SK-N-SH (cell line): ENCODE measurements around the gene THSD4. TPM values are rescaled to one million over a fixed set of nuclear protein-coding genes. Genes with fewer than 3 reads are reported as not detected.

Source experiments
- CTCF ChIA-PET: fragments of 300-600, 350-600 bp; formaldehyde crosslinking; extraction: SDS; loops from one replicate; lab custom pipeline; 2021; lab: Yijun Ruan, JAX
- POLR2A ChIA-PET: fragments of 350-600 bp; sonication (Branson Sonifier 250); formaldehyde crosslinking; extraction: SDS; loops from one replicate; lab custom pipeline; 2020; ENCODE audit warnings: antibody characterized with exemption, inconsistent platforms; lab: Yijun Ruan, JAX
- DNase-seq: peaks from one replicate; pipeline ENCODE4 v3.0.0; 2012
- H2AFZ ChIP-seq: fragments of 200-600 bp; sonication (generic); 2 replicates; pipeline ENCODE4 v1.8.1; 2016; ENCODE audit warnings: antibody characterized with exemption, mild to moderate bottlenecking, low read depth
- H3F3A ChIP-seq: fragments of 200-600 bp; sonication (generic); replicated peaks from 2 replicates; pipeline ENCODE3; 2016; ENCODE audit warnings: antibody characterized with exemption, mild to moderate bottlenecking; ENCODE audit not compliant: insufficient read depth
- H3K27ac ChIP-seq, 2 experiments: fragments of 200-500 bp in 1 of 2; fragments of 200-600 bp in 1 of 2; sonication (Bioruptor generic) in 1 of 2; sonication (generic), shearing (Covaris generic) in 1 of 2; 2 replicates each; pipeline versions ENCODE4 v1.5.1 to v1.6.1; 2014 to 2016; ENCODE audit warnings: low read depth in 2 of 2, inconsistent platforms in 1 of 2, low read length in 1 of 2, mild to moderate bottlenecking in 1 of 2, mixed read lengths in 1 of 2
- H3K27me3 ChIP-seq: fragments of 200-600 bp; sonication (generic), shearing (Covaris generic); 2 replicates; pipeline ENCODE4 v1.6.1; 2016; ENCODE audit warnings: mixed run types; ENCODE audit not compliant: insufficient read depth
- H3K36me3 ChIP-seq, 2 experiments: fragments of 200-500 bp in 1 of 2; fragments of 200-600 bp in 1 of 2; sonication (Bioruptor generic) in 1 of 2; sonication (generic) in 1 of 2; replicated peaks in 1 of 2; 2 replicates each; pipeline versions ENCODE3 to v1.5.1; 2014 to 2016; ENCODE audit warnings: low read length in 1 of 2, mild to moderate bottlenecking in 1 of 2; ENCODE audit not compliant: insufficient read depth in 2 of 2, control insufficient read depth in 1 of 2
- H3K4me1 ChIP-seq, 2 experiments: fragments of 200-500 bp in 1 of 2; fragments of 200-600 bp in 1 of 2; sonication (Bioruptor generic) in 1 of 2; sonication (generic), shearing (Covaris generic) in 1 of 2; 2 replicates each; pipeline versions ENCODE4 v1.5.1 to v1.6.1; 2014 to 2016; ENCODE audit warnings: low read depth in 1 of 2, low read length in 1 of 2, mixed run types in 1 of 2; ENCODE audit not compliant: insufficient read depth in 2 of 2, control insufficient read depth in 1 of 2
- H3K4me2 ChIP-seq: fragments of 200-600 bp; sonication (generic), shearing (Covaris generic); 2 replicates; pipeline ENCODE4 v1.6.1; 2017; ENCODE audit warnings: mixed run types
- H3K4me3 ChIP-seq, 2 experiments: fragments of 200-500 bp in 1 of 2; fragments of 200-600 bp in 1 of 2; sonication (Bioruptor generic) in 1 of 2; sonication (generic), shearing (Covaris generic) in 1 of 2; 2 replicates each; pipeline versions ENCODE4 v1.5.1 to v1.8.1; 2014 to 2016; ENCODE audit warnings: low read depth in 2 of 2, inconsistent platforms in 1 of 2, low read length in 1 of 2, mild to moderate bottlenecking in 1 of 2, mixed read lengths in 1 of 2, moderate library complexity in 1 of 2
- H3K79me2 ChIP-seq: fragments of 200-600 bp; sonication (generic); 2 replicates; pipeline ENCODE4 v1.8.1; 2017; ENCODE audit warnings: mild to moderate bottlenecking; ENCODE audit not compliant: insufficient read depth
- H3K9ac ChIP-seq: fragments of 200-600 bp; sonication (generic); 2 replicates; pipeline ENCODE4 v1.6.1; 2017; ENCODE audit warnings: mixed run types
- H3K9me2 ChIP-seq: fragments of 200-600 bp; sonication (generic); 2 replicates; pipeline ENCODE4 v1.6.1; 2017; ENCODE audit warnings: mixed run types
- H3K9me3 ChIP-seq: fragments of 200-600 bp; sonication (generic); 2 replicates; pipeline ENCODE4 v1.6.1; 2017; ENCODE audit warnings: mixed run types, mild to moderate bottlenecking, moderate library complexity
- H4K20me1 ChIP-seq: fragments of 200-600 bp; sonication (generic); 2 replicates; pipeline ENCODE4 v1.6.1; 2017; ENCODE audit warnings: mild to moderate bottlenecking, mixed run types; ENCODE audit not compliant: insufficient read depth
- CTCF ChIP-seq: fragments of 200-600 bp; sonication (generic); IDR thresholded peaks from 2 replicates; pipeline ENCODE4 v1.6.1; 2017; ENCODE audit warnings: antibody characterized with exemption, mild to moderate bottlenecking, moderate library complexity
- ELF1 ChIP-seq: IDR thresholded peaks from 2 replicates; pipeline ENCODE4 v1.4.0; 2012
- EZH2phosphoT487 ChIP-seq: fragments of 200-600 bp; sonication (generic); IDR thresholded peaks from 2 replicates; pipeline ENCODE4 v1.6.1; 2017; ENCODE audit warnings: low read depth, mixed run types, mild to moderate bottlenecking, antibody characterized with exemption, moderate library complexity, borderline replicate concordance
- FOSL2 ChIP-seq: IDR thresholded peaks from 2 replicates; pipeline ENCODE4 v1.4.0; 2012; ENCODE audit warnings: low read depth, mild to moderate bottlenecking, moderate library complexity, borderline replicate concordance
- FOXJ3 ChIP-seq: sonication (generic); formaldehyde crosslinking; IDR thresholded peaks from 2 replicates; pipeline ENCODE4 v1.5.1; 2020; ENCODE audit warnings: mild to moderate bottlenecking, missing genetic modification reagents
- GATA2 ChIP-seq: sonication (generic); formaldehyde crosslinking; IDR thresholded peaks from 2 replicates; pipeline ENCODE4 v1.5.0; 2020; ENCODE audit warnings: mild to moderate bottlenecking, missing genetic modification reagents
- IRF3 ChIP-seq: fragments of 150-350 bp; IDR thresholded peaks from 2 replicates; pipeline ENCODE4 v1.6.1; 2016; ENCODE audit warnings: mild to moderate bottlenecking, low read depth, low read length
- JUND ChIP-seq: IDR thresholded peaks from 2 replicates; pipeline ENCODE4 v1.4.0; 2012
- MEF2A ChIP-seq: IDR thresholded peaks from 2 replicates; pipeline ENCODE4 v1.4.0; 2012; ENCODE audit warnings: low read depth, borderline replicate concordance
- POLR2AphosphoS5 ChIP-seq: IDR thresholded peaks from 2 replicates; pipeline ENCODE4 v1.6.1; 2012; ENCODE audit warnings: low read depth, low read length
- RAD21 ChIP-seq: IDR thresholded peaks from 2 replicates; pipeline ENCODE4 v1.6.1; 2012; ENCODE audit warnings: mild to moderate bottlenecking, low read length
- RFX5 ChIP-seq: IDR thresholded peaks from 2 replicates; pipeline ENCODE4 v1.6.1; 2012; ENCODE audit warnings: mild to moderate bottlenecking, improper control_type of control experiment, low read length
- SIN3A ChIP-seq: IDR thresholded peaks from 2 replicates; pipeline ENCODE4 v1.6.1; 2012; ENCODE audit warnings: low read depth, mild to moderate bottlenecking, low read length, moderate library complexity, borderline replicate concordance
- SMC3 ChIP-seq: IDR thresholded peaks from 2 replicates; pipeline ENCODE4 v1.6.1; 2012; ENCODE audit warnings: low read depth, low read length, improper control_type of control experiment
- TAF1 ChIP-seq: IDR thresholded peaks from 2 replicates; pipeline ENCODE4 v1.6.1; 2012; ENCODE audit warnings: low read depth, mild to moderate bottlenecking, low read length, moderate library complexity, borderline replicate concordance
- USF2 ChIP-seq: fragments of 150-350 bp; IDR thresholded peaks from 2 replicates; pipeline ENCODE4 v1.6.1; 2017; ENCODE audit warnings: antibody characterized with exemption, low read length, low read depth, borderline replicate concordance
- WGBS: methylation state at CpG from one replicate; pipeline ENCODE4 v1.1.6; 2017; ENCODE audit warnings: low lambda C conversion rate; 5-methylcytosine and 5-hydroxymethylcytosine counted together
- polyA plus RNA-seq, 3 experiments: library from polyadenylated mRNA; depleted of rRNA; stranded (reverse); fragments of >200 nt; gene quantifications; 2 replicates each; pipeline ENCODE4 v1.2.3, GENCODE V29; 2012
- TF ChIP-seq, protein P1 (sequence below): IDR thresholded peaks from 2 replicates; pipeline ENCODE4 v1.6.1; 2012; ENCODE audit warnings: mild to moderate bottlenecking, low read depth, low read length, moderate library complexity

Gene THSD4
- polyA plus RNA-seq, 1 of the 3 experiments (the other 2 are of a cell fraction), result 79.1 TPM

- H3K27ac ChIP-seq, result peak overlapping the region in 1 of 2 experiments; percentile 28; a peak in 1 of 4 replicates
- H3K4me1 ChIP-seq, result peaks cover 0 to 27% of the 10 kb centered on the region in 2 experiments; a peak in 3 of 4 replicates
- H3K36me3 ChIP-seq, result no peaks in the 10 kb centered on the region
- H4K20me1 ChIP-seq, result no peaks in the 10 kb centered on the region
- TF ChIP-seq TAF1 (no peak), RFX5 (no peak), SIN3A (no peak), FOXJ3 (no peak), CTCF (no peak), SMC3 (no peak), POLR2AphosphoS5 (no peak)
- no peaks in the 10 kb centered on the region for H3K9me2 ChIP-seq
- H3K79me2 ChIP-seq, result no peaks in the 10 kb centered on the region
- no peaks in the 10 kb centered on the region for H3K9me3 ChIP-seq
- no peak overlapping the region for H2AFZ ChIP-seq
- no peak overlapping the region for H3K9ac ChIP-seq
- POLR2A ChIA-PET, result no interaction called here
- no peaks in the 10 kb centered on the region for H3K27me3 ChIP-seq
- peaks cover 17% of the 10 kb centered on the region for H3F3A ChIP-seq
- WGBS, result 81% methylated on average over 7 of the region's 7 CpGs
- no peak overlapping the region for H3K4me3 ChIP-seq
- no peak overlapping the region; the same call in 1 of the 2 replicates for H3K4me2 ChIP-seq
- CTCF ChIA-PET, result interaction anchor here (0.6 to 3.6 kb wide), 50 partner anchors 8 to 712 kb away, joined by 3 to 69 read pairs (median 4); partner anchors contain the start of genes LRRC49 and THSD4
- DNase-seq, result no peak
Measured at GRCh38 chr15:71444032-71444810, 328.9 kb downstream of the THSD4 start.

GRCh38 chr15:71444866-71445590 is 329.8 kb downstream of the THSD4 start:
- no peaks in the 10 kb centered on the region for H3K27me3 ChIP-seq
- POLR2A ChIA-PET, result no interaction called here
- CTCF ChIA-PET, result interaction anchor here (0.8 to 3.6 kb wide), 14 partner anchors 9 to 711 kb away, joined by 3 to 69 read pairs (median 4); partner anchors contain the start of genes LRRC49 and THSD4
- no peak overlapping the region; the same call in 1 of the 2 replicates for H3K4me2 ChIP-seq
- peaks cover 17% of the 10 kb centered on the region for H3F3A ChIP-seq
- peak overlapping the region in 1 of 2 experiments; percentile 28; a peak in 2 of 4 replicates for H3K27ac ChIP-seq
- no peaks in the 10 kb centered on the region for H3K9me3 ChIP-seq
- DNase-seq, result no peak
- H3K36me3 ChIP-seq, result no peaks in the 10 kb centered on the region
- H4K20me1 ChIP-seq, result no peaks in the 10 kb centered on the region
- H3K79me2 ChIP-seq, result no peaks in the 10 kb centered on the region
- H3K9me2 ChIP-seq, result no peaks in the 10 kb centered on the region
- WGBS, result 46% methylated on average over 5 of the region's 5 CpGs
- no peak overlapping the region for H3K9ac ChIP-seq
- H3K4me3 ChIP-seq, result no peak overlapping the region
- no peak overlapping the region for H2AFZ ChIP-seq
- peaks cover 0 to 27% of the 10 kb centered on the region in 2 experiments; a peak in 3 of 4 replicates for H3K4me1 ChIP-seq
- TF ChIP-seq SIN3A (no peak), ELF1 (no peak), JUND (peak; percentile 67), EZH2phosphoT487 (no peak), TAF1 (no peak), USF2 (no peak), IRF3 (no peak), FOSL2 (peak; percentile 84), RAD21 (no peak), MEF2A (no peak), GATA2 (CRISPR knock-in tag) (no peak)
- TF ChIP-seq, protein P1, sequence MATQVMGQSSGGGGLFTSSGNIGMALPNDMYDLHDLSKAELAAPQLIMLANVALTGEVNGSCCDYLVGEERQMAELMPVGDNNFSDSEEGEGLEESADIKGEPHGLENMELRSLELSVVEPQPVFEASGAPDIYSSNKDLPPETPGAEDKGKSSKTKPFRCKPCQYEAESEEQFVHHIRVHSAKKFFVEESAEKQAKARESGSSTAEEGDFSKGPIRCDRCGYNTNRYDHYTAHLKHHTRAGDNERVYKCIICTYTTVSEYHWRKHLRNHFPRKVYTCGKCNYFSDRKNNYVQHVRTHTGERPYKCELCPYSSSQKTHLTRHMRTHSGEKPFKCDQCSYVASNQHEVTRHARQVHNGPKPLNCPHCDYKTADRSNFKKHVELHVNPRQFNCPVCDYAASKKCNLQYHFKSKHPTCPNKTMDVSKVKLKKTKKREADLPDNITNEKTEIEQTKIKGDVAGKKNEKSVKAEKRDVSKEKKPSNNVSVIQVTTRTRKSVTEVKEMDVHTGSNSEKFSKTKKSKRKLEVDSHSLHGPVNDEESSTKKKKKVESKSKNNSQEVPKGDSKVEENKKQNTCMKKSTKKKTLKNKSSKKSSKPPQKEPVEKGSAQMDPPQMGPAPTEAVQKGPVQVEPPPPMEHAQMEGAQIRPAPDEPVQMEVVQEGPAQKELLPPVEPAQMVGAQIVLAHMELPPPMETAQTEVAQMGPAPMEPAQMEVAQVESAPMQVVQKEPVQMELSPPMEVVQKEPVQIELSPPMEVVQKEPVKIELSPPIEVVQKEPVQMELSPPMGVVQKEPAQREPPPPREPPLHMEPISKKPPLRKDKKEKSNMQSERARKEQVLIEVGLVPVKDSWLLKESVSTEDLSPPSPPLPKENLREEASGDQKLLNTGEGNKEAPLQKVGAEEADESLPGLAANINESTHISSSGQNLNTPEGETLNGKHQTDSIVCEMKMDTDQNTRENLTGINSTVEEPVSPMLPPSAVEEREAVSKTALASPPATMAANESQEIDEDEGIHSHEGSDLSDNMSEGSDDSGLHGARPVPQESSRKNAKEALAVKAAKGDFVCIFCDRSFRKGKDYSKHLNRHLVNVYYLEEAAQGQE, result no peak
